Natural killer cell treated with Interleukin-12 subunit alpha and Interleukin-12 subunit beta and Interleukin-15 and Interleukin-18, amount 100 ng/mL, for 72 hours (primary cell): ENCODE data around the gene VAMP1. TPM values are rescaled to one million over a fixed set of nuclear protein-coding genes. Genes with fewer than 3 reads are reported as not detected.

ENCODE experiments used
- ATAC-seq, 2 donors: fragments of 150-1000 bp; cut with Tn5 transposase in 1 of 2; sonication (Bioruptor Pico), chemical (Tn5 transposase) in 1 of 2; 2 replicates each; pipeline ENCODE4 v1.10.0; 2021
- DNase-seq: peaks from one replicate; pipeline ENCODE4 v3.0.0; 2022; ENCODE audit warnings: low spot score
- H3K27ac Mint-ChIP-seq, 2 donors: 1 replicate in 1 of 2; 2 replicates in 1 of 2; pipeline ENCODE4 v1.8.0; 2022; ENCODE audit warnings: mixed read lengths in 2 of 2, mild to moderate bottlenecking in 1 of 2, moderate library complexity in 1 of 2
- H3K27me3 Mint-ChIP-seq, 2 donors: 1 replicate in 1 of 2; 2 replicates in 1 of 2; pipeline ENCODE4 v1.8.0; 2022; ENCODE audit warnings: mixed read lengths in 2 of 2
- H3K36me3 Mint-ChIP-seq: one replicate; pipeline ENCODE4 v1.8.0; 2022; ENCODE audit warnings: mixed read lengths
- H3K4me1 Mint-ChIP-seq, 2 donors: 1 replicate in 1 of 2; 2 replicates in 1 of 2; pipeline ENCODE4 v1.8.0; 2022; ENCODE audit warnings: low read depth in 2 of 2, mixed read lengths in 2 of 2, mild to moderate bottlenecking in 1 of 2
- H3K4me3 Mint-ChIP-seq: one replicate; pipeline ENCODE4 v1.8.0; 2022; ENCODE audit warnings: mixed read lengths
- H3K9me3 Mint-ChIP-seq: 2 replicates; pipeline ENCODE4 v1.8.0; 2022; ENCODE audit warnings: mixed read lengths
- total RNA-seq, 2 donors: library from RNA; stranded (reverse); gene quantifications; one replicate each; pipeline ENCODE4 v1.2.3, GENCODE V29; 2022

The VAMP1 gene
- total RNA-seq, 2 donors from 2014 or later, result 24.1 to 36.8 TPM

- H3K27ac Mint-ChIP-seq, result peak overlapping the region; percentile 100
- H3K4me3 Mint-ChIP-seq, result peak overlapping the region; percentile 100
- ATAC-seq, result peak; percentile 3 to 31
- no peaks in the 10 kb centered on the region for H3K27me3 Mint-ChIP-seq
- peaks cover 34 to 38% of the 10 kb centered on the region in 2 donors for H3K4me1 Mint-ChIP-seq
- H3K9me3 Mint-ChIP-seq, result no peaks in the 10 kb centered on the region
- peaks cover 11% of the 10 kb centered on the region for H3K36me3 Mint-ChIP-seq
- no peak for DNase-seq
Observed at GRCh38 chr12:6452245-6452943, 18.1 kb downstream of the VAMP1 start.

GRCh38 chr12:6451348-6452244 lies 18.9 kb downstream of the VAMP1 start, which contains the start of gene TAPBPL:
Gene TAPBPL (plus strand): TSS chr12:6452042. CDS start chr12:6452249, 207 bp downstream.
- no peaks in the 10 kb centered on the region for H3K9me3 Mint-ChIP-seq
- H3K4me3 Mint-ChIP-seq, result peak within 1 kb of the TSS; percentile 100
- no peaks in the 10 kb centered on the region for H3K27me3 Mint-ChIP-seq
- ATAC-seq (peak; percentile 91 to 95), DNase-seq (peak; percentile 91)
- H3K36me3 Mint-ChIP-seq, result peaks cover 11% of the 10 kb centered on the region
- peak within 1 kb of the TSS; percentile 100 for H3K27ac Mint-ChIP-seq
- peaks cover 34 to 38% of the 10 kb centered on the region in 2 donors for H3K4me1 Mint-ChIP-seq

GRCh38 chr12:6450869-6451347 lies 19.6 kb downstream of the VAMP1 start:
- Mint-ChIP-seq H3K4me3 (peak overlapping the region; percentile 100), H3K9me3 (no peaks in the 10 kb centered on the region), H3K27ac (peak overlapping the region; percentile 100), H3K4me1 (peaks cover 34 to 38% of the 10 kb centered on the region in 2 donors), H3K27me3 (no peaks in the 10 kb centered on the region), H3K36me3 (peaks cover 11% of the 10 kb centered on the region)
- ATAC-seq (peak; percentile 1 to 9), DNase-seq (no peak)

- DNase-seq, result no peak
- Mint-ChIP-seq H3K27me3 (no peaks in the 10 kb centered on the region), H3K4me3 (peak overlapping the region; percentile 100), H3K4me1 (peaks cover 34 to 38% of the 10 kb centered on the region in 2 donors), H3K36me3 (peaks cover 10% of the 10 kb centered on the region), H3K27ac (peak overlapping the region; percentile 100), H3K9me3 (no peaks in the 10 kb centered on the region)
- no peak for ATAC-seq
Observed at GRCh38 chr12:6450091-6450868, 20.2 kb downstream of the VAMP1 start.

DNA sequence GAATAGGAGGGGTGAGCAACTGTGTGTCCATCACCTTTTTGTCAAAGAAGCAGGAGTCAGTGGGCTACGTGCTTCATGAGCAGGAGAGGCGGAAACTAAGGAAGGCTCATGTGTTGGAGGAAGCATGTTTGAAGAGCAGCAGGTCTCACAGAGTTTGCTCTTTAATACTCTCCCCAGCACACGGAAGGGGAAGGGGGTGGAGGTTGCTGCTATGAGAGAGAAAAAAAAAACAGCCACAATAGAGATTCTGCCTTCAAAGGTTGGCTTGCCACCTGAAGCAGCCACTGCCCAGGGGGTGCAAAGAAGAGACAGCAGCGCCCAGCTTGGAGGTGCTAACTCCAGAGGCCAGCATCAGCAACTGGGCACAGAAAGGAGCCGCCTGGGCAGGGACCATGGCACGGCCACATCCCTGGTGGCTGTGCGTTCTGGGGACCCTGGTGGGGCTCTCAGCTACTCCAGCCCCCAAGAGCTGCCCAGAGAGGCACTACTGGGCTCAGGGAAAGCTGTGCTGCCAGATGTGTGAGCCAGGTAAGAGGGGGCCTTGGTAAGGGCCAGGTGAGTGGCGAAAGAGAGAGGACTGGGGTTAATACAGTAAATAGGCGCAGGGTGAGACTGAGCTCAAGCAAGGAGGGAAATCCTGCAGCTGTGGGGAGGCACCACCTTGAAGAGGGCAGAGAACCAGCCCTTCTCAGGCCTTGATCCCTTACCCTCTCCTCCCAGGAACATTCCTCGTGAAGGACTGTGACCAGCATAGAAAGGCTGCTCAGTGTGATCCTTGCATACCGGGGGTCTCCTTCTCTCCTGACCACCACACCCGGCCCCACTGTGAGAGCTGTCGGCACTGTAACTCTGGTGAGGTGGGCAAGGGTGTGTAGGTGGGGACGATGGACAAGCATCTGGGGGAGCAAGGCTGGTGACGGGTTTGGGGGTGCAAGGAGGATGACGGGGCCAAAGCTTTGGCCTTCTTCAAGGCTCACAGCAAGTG lies 25.5 kb downstream of the VAMP1 start, which contains the start of gene CD27:
Gene CD27, plus strand, starts transcription at position 252 of the 985 bp plus-strand sequence. Its CDS starts 141 bp downstream, at position 393.
- H3K27me3 Mint-ChIP-seq, result no peaks in the 10 kb centered on the region
- H3K4me1 Mint-ChIP-seq, result peaks cover 10 to 18% of the 10 kb centered on the region in 2 donors
- no peaks in the 10 kb centered on the region for H3K36me3 Mint-ChIP-seq
- no peak for ATAC-seq
- no peak for DNase-seq
- H3K9me3 Mint-ChIP-seq, result no peaks in the 10 kb centered on the region
- H3K4me3 Mint-ChIP-seq, result peak within 1 kb of the TSS; percentile 58
- H3K27ac Mint-ChIP-seq, result peak within 1 kb of the TSS; percentile 68 to 82

GRCh38 chr12:6444031-6444430 lies 26.4 kb downstream of the VAMP1 start:
- Mint-ChIP-seq H3K27me3 (no peaks in the 10 kb centered on the region), H3K4me1 (peaks cover 10 to 18% of the 10 kb centered on the region in 2 donors), H3K4me3 (peak overlapping the region; percentile 58), H3K27ac (peak overlapping the region; percentile 68 to 82), H3K9me3 (no peaks in the 10 kb centered on the region), H3K36me3 (no peaks in the 10 kb centered on the region)
- DNase-seq (no peak), ATAC-seq (no peak)

DNA sequence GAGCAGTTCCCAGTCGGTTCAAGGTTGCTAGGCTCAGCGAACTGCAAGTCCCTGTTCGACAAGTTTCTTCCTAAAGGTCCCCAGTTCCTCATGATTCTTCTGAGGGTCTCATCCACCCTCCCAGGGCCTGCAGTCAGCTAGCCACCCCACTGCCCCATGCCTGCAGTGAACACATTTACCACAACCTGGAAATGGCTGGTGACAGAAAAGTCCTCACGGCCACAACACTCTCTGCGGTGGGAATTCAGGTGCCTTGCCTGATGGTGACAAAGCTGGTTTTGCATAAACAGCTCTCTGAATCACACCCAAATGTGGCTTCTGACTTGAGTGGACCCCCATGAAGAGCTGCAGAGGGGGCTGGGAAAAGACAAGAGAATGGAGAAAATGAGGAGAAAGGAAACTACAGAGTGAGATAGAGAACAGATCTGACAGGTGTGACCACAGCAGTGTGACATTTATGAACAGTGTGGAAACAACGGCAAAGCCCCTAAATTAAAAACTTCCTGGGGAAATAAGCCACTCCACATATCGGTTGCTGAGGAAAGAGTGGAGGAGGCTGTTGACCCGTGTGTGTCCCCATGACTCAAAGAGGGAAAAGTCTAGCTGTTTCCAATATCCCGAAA lies 27.0 kb downstream of the VAMP1 start:
- H3K4me1 Mint-ChIP-seq, result peaks cover 10 to 18% of the 10 kb centered on the region in 2 donors
- H3K9me3 Mint-ChIP-seq, result no peaks in the 10 kb centered on the region
- peak; percentile 75 to 81 for ATAC-seq
- DNase-seq, result no peak
- H3K36me3 Mint-ChIP-seq, result no peaks in the 10 kb centered on the region
- H3K27ac Mint-ChIP-seq, result peak overlapping the region; percentile 68 to 82
- H3K27me3 Mint-ChIP-seq, result no peaks in the 10 kb centered on the region
- peak overlapping the region; percentile 58 for H3K4me3 Mint-ChIP-seq

DNA sequence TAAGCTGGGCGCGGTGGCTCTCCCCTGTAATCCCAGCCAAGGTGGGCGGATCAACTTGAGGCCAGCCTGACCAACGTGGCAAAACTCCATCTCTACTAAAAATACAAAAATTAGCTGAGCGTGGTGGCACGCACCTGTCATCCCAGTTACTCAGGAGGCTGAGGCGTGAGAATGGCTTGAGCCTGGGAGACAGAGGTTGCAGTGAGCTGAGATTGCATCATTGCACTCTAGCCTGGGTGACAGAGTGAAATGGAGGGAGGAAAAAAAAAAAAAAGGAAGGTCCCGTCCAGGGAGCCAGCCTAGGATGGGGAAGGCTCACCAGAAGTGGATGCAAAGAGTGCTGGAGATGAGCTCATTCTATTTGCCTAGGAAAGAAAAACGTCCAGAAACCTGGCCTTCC lies 27.6 kb downstream of the VAMP1 start:
- H3K4me1 Mint-ChIP-seq, result peaks cover 10 to 17% of the 10 kb centered on the region in 2 donors
- DNase-seq (no peak), ATAC-seq (no peak)
- no peaks in the 10 kb centered on the region for H3K36me3 Mint-ChIP-seq
- no peaks in the 10 kb centered on the region for H3K27me3 Mint-ChIP-seq
- peak overlapping the region; percentile 68 to 82 for H3K27ac Mint-ChIP-seq
- H3K9me3 Mint-ChIP-seq, result no peaks in the 10 kb centered on the region
- no peak overlapping the region for H3K4me3 Mint-ChIP-seq

DNA sequence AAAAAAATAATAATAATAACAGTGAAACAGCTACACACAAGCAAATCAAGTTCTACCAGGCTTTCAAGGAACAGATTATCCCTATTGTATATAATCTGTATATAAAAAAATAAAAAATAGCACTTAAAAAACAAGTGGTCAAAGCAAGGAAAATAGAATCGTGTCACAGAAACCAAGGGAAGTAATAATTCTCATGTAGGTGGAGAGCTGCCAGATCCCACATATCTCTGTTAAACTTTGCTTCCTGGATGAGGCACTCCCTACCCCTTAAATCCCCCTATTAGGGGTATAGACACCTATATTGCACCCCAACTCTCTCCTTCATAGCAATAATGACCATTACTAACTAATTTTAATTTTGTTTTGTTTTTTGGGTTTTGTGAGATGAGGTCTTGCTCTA lies 30.1 kb downstream of the VAMP1 start:
- Mint-ChIP-seq H3K36me3 (no peaks in the 10 kb centered on the region), H3K27ac (peak overlapping the region in 1 of 2 donors; percentile 40)

GRCh38 chr12:6438345-6438744 lies 32.1 kb downstream of the VAMP1 start:
- Mint-ChIP-seq H3K27me3 (no peaks in the 10 kb centered on the region), H3K4me1 (peaks cover 1 to 7% of the 10 kb centered on the region in 2 donors), H3K4me3 (no peak overlapping the region), H3K9me3 (no peaks in the 10 kb centered on the region), H3K36me3 (no peaks in the 10 kb centered on the region), H3K27ac (no peak overlapping the region)
- ATAC-seq (no peak), DNase-seq (no peak)

More for the DNA sequence above, 30.1 kb downstream of the VAMP1 start:
- H3K9me3 Mint-ChIP-seq, result no peaks in the 10 kb centered on the region
- H3K4me3 Mint-ChIP-seq, result no peak overlapping the region
- ATAC-seq (no peak), DNase-seq (no peak)
- peaks cover 10 to 14% of the 10 kb centered on the region in 2 donors for H3K4me1 Mint-ChIP-seq
- H3K27me3 Mint-ChIP-seq, result no peaks in the 10 kb centered on the region

GRCh38 chr12:6437586-6437985 lies 32.9 kb downstream of the VAMP1 start:
- no peaks in the 10 kb centered on the region for H3K9me3 Mint-ChIP-seq
- H3K4me1 Mint-ChIP-seq, result peaks cover 0 to 8% of the 10 kb centered on the region in 2 donors
- no peak overlapping the region for H3K27ac Mint-ChIP-seq
- peaks cover 0 to 2% of the 10 kb centered on the region in 2 donors for H3K27me3 Mint-ChIP-seq
- DNase-seq, result no peak
- no peak for ATAC-seq
- no peaks in the 10 kb centered on the region for H3K36me3 Mint-ChIP-seq
- H3K4me3 Mint-ChIP-seq, result no peak overlapping the region
